Activated naive CD4-positive, alpha-beta T cell (primary cell): ENCODE results near the gene BICDL2.

Experiments used
- DNase-seq, 4 experiments: peaks; one replicate each; lab custom pipeline; 2025; lab: John Stamatoyannopoulos, UW

The BICDL2 gene

GRCh38 chr16:3010510-3010909 lies 26.2 kb downstream of the BICDL2 start:
- no peak for DNase-seq

- no peak for DNase-seq
These were observed 27.0 kb downstream of the BICDL2 start for GRCh38 chr16:3009568-3010390.

GRCh38 chr16:3008690-3009037 lies 28.1 kb downstream of the BICDL2 start:
- no peak for DNase-seq

GRCh38 chr16:3007957-3008689 lies 28.6 kb downstream of the BICDL2 start:
- DNase-seq, result no peak

GRCh38 chr16:3007059-3007956 lies 29.4 kb downstream of the BICDL2 start:
- no peak for DNase-seq

- no peak for DNase-seq
These were observed 31.9 kb downstream of the BICDL2 start for GRCh38 chr16:3004781-3005284.

GRCh38 chr16:3004319-3004718 lies 32.4 kb downstream of the BICDL2 start:
- peak in 1 of 4 experiments; percentile 12 for DNase-seq

- DNase-seq, result peak; percentile 87 to 94 (median 90)
These were observed 33.0 kb downstream of the BICDL2 start for GRCh38 chr16:3003582-3004270.

- no peak for DNase-seq
These were observed 35.4 kb downstream of the BICDL2 start for GRCh38 chr16:3001316-3001715.

- no peak for DNase-seq
These were observed 36.2 kb downstream of the BICDL2 start for GRCh38 chr16:3000540-3000939.

GRCh38 chr16:2999929-3000328 lies 36.8 kb downstream of the BICDL2 start:
- no peak for DNase-seq

GRCh38 chr16:2996298-2996697 lies 40.4 kb downstream of the BICDL2 start:
- DNase-seq, result no peak

GRCh38 chr16:2992383-2993081 lies 44.2 kb downstream of the BICDL2 start:
- DNase-seq, result no peak

GRCh38 chr16:2991566-2992261 lies 45.0 kb downstream of the BICDL2 start:
- DNase-seq, result no peak

- no peak for DNase-seq
These were observed 45.9 kb downstream of the BICDL2 start for GRCh38 chr16:2990891-2991290.

GRCh38 chr16:2988590-2989099 lies 48.1 kb downstream of the BICDL2 start:
- DNase-seq, result no peak

- no peak for DNase-seq
These were observed 48.9 kb downstream of the BICDL2 start for GRCh38 chr16:2987833-2988232.

- DNase-seq, result no peak
These were observed 49.5 kb downstream of the BICDL2 start for GRCh38 chr16:2987286-2987685.

- no peak for DNase-seq
These were observed 50.0 kb downstream of the BICDL2 start for GRCh38 chr16:2986623-2987188.

- no peak for DNase-seq
These were observed 50.8 kb downstream of the BICDL2 start for GRCh38 chr16:2985893-2986355.
